Measurements from ENCODE around the gene IRF7. TPM values are rescaled to one million over a fixed set of nuclear protein-coding genes. Genes with fewer than 3 reads are reported as not detected.

Gene IRF7
- total and polyA plus RNA-seq, 11 donors, result 5.5 to 30.6 (median 14.9) TPM

DNA sequence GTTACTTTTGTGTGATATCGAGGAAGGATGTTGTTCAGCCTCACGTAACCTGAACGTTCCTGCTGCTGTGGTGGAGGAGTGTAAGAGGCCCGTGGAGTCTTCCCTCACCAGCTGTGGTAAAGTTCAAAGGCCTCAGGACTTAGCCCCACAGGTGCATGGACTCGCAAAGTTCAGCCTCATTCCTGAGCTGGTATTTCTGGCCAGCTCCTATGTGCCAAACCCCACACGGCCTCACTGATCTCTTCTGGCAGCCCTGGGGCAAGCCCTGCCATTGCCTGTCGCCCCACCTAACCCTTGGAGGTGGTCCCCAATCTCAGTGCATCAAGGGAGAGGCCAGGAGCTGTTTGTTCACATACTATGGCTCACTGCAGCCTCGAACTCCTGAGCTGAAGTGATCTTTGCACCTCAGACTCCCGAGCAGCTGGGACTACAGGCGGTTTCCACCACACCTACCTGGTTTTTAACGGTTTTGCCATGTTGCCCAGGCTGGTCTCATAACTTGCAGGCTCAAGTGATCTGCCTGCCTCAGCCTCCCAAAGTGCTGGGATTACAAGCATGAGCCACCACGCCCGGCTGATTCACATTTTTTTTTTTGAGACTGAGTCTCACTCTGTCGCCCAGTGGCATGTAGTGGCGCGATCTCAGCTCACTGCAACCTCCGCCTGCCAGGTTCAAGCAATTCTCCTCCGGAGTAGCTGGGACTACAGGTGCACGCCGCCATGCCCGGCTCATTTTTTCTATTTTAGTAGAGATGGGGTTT lies 37.3 kb downstream of the IRF7 start:
- peaks cover 20 to 65% (median 51%) of the 10 kb centered on the region in 12 donors for H3K4me1 ChIP-seq
- H3K27ac ChIP-seq, result no peak overlapping the region
- 73 to 82% (median 77%) methylated on average over 16 to 21 of the region's 21 CpGs for WGBS, 4 donors
- peak overlapping the region in 7 of 12 donors; percentile 60 to 99 (median 94) for H3K4me3 ChIP-seq
- TF ChIP-seq, protein P1, sequence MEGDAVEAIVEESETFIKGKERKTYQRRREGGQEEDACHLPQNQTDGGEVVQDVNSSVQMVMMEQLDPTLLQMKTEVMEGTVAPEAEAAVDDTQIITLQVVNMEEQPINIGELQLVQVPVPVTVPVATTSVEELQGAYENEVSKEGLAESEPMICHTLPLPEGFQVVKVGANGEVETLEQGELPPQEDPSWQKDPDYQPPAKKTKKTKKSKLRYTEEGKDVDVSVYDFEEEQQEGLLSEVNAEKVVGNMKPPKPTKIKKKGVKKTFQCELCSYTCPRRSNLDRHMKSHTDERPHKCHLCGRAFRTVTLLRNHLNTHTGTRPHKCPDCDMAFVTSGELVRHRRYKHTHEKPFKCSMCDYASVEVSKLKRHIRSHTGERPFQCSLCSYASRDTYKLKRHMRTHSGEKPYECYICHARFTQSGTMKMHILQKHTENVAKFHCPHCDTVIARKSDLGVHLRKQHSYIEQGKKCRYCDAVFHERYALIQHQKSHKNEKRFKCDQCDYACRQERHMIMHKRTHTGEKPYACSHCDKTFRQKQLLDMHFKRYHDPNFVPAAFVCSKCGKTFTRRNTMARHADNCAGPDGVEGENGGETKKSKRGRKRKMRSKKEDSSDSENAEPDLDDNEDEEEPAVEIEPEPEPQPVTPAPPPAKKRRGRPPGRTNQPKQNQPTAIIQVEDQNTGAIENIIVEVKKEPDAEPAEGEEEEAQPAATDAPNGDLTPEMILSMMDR (IDR thresholded peaks at IDR 0.05), result no peak
- no peak for TF ChIP-seq POLR2A (IDR thresholded peaks at IDR 0.05)
- ATAC-seq (no peak), DNase-seq (no peak)
- H3K36me3 ChIP-seq, result peaks cover 0 to 22% (median 17%) of the 10 kb centered on the region in 9 donors
- H3K27me3 ChIP-seq, result peaks cover 0 to 6% (median 0%) of the 10 kb centered on the region in 9 donors
- intact Hi-C loops (cut with DNase I), result loop anchor here in 2 of 10 donors (5.0 kb wide), 2 partner anchors 34 to 39 kb away; partner anchors contain the start of gene IRF7 (in 1 of the 2)
- H3K9me3 ChIP-seq, result no peaks in the 10 kb centered on the region

DNA sequence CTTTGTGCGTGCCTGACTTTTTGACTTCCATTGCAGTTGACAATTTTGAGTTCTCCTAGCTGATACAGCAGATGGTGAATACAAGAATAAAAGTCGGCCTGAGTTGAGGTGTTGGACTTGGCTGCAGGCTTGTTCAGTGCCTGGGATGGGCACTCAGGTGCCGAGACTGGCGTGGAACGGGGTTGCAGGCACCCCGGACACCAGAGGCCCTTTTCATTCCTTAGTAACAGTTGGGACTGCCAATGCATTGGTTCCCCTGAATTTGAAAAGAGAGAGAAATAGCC lies 38.2 kb downstream of the IRF7 start:
- ATAC-seq (no peak), DNase-seq (no peak)
- peaks cover 20 to 65% (median 51%) of the 10 kb centered on the region in 12 donors for H3K4me1 ChIP-seq
- peaks cover 0 to 13% (median 8%) of the 10 kb centered on the region in 9 donors for H3K36me3 ChIP-seq
- H3K27me3 ChIP-seq, result peaks cover 0 to 6% (median 0%) of the 10 kb centered on the region in 9 donors
- intact Hi-C loops (cut with DNase I), result loop anchor here in 2 of 10 donors (5.0 kb wide), 2 partner anchors 35 to 40 kb away; partner anchors contain the start of gene IRF7 (in 1 of the 2)
- WGBS, 4 donors, result 53 to 65% (median 54%) methylated on average over 6 of the region's 6 CpGs
- H3K27ac ChIP-seq, result peak overlapping the region in 3 of 12 donors; percentile 88 to 92 (median 89)
- no peak for TF ChIP-seq POLR2A (IDR thresholded peaks at IDR 0.05)
- TF ChIP-seq, protein P1 (IDR thresholded peaks at IDR 0.05), result no peak
- no peaks in the 10 kb centered on the region for H3K9me3 ChIP-seq
- H3K4me3 ChIP-seq, result peak overlapping the region; percentile 60 to 99 (median 84)

DNA sequence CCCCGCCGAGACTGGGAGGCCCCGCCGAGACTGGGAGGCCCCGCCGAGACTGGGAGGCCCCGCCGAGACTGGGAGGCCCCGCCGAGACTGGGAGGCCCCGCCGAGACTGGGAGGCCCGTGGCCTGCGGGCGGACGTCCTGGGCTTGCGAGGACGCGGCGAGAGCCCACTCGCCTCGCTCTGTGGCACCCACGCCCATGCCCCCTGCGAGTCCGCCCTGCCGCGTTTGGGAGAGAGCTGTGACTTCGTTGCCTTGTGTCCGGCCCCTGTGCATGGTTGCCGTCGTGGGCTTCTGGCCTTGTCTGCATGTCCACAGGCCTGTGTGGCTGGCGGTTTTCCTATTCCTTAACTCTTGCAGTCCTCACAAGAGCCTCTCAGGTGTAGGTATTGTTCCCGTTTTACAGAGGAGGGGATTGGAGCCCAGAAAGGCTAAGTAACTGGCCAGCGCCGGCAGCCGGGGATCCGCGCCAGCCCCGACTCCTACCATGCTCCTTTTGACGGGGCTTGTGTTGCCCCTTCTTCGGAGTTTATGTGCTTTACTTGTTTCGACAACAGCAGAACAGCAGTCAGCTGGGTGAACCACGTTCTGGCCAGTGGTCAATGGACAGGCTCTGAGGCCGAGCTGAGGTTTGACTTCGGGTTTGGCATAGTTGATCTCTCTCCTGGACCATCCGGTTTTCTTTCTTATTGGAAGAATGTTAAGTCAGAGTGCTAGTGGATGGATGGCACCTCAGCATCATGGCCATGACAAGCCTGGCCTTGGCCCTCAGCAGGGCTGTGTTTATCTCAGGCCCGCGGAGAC lies 38.7 kb downstream of the IRF7 start:
- intact Hi-C loops (cut with DNase I), result loop anchor here in 2 of 10 donors (5.0 kb wide), 2 partner anchors 35 to 40 kb away; partner anchors contain the start of gene IRF7 (in 1 of the 2)
- no peaks in the 10 kb centered on the region for H3K9me3 ChIP-seq
- peaks cover 0 to 8% (median 3%) of the 10 kb centered on the region in 9 donors for H3K36me3 ChIP-seq
- no peak for ATAC-seq
- H3K27me3 ChIP-seq, result peaks cover 0 to 6% (median 0%) of the 10 kb centered on the region in 9 donors
- DNase-seq, result peak in 1 of 5 donors; percentile 71
- no peak for TF ChIP-seq POLR2A (IDR thresholded peaks at IDR 0.05)
- TF ChIP-seq, protein P1 (IDR thresholded peaks at IDR 0.05), result no peak
- peaks cover 20 to 65% (median 51%) of the 10 kb centered on the region in 12 donors for H3K4me1 ChIP-seq
- H3K4me3 ChIP-seq, result peak overlapping the region; percentile 60 to 99 (median 84)
- H3K27ac ChIP-seq, result peak overlapping the region in 11 of 12 donors; percentile 46 to 97 (median 91)
- 3 to 5% (median 4%) methylated on average over 21 to 46 of the region's 48 CpGs for WGBS, 4 donors

Measured in heart left ventricle (tissue), 16 donors.